K562 (cell line): Measurements from ENCODE around the gene SLBP. TPM values are rescaled to one million over a fixed set of nuclear protein-coding genes. Genes with fewer than 3 reads are reported as not detected.

Experiments used
- ATAC-seq: fragments of 200-7000 bp; cut with Tn5 transposase; 3 replicates; pipeline ENCODE4 v1.9.1; 2020; ENCODE audit warnings: moderate library complexity
- BruUV-seq: library from RNA; stranded (reverse); fragments of 400-500 nt; replicated peaks from 2 replicates; lab custom pipeline; 2021; lab: Mats Ljungman, UMichigan
- CTCF ChIA-PET: fragments of 300-600 bp; formaldehyde crosslinking; extraction: SDS; loops from one replicate; lab custom pipeline; 2021; ENCODE audit warnings: low intra/inter-chr PET ratio; lab: Yijun Ruan, JAX
- POLR2A ChIA-PET: fragments of 300-600, 350-650 bp; sonication (Branson Sonifier 250); formaldehyde crosslinking; extraction: SDS; loops from one replicate; lab custom pipeline; 2021; ENCODE audit warnings: antibody characterized with exemption, inconsistent platforms; lab: Yijun Ruan, JAX
- DNase-seq, 4 experiments: peaks; one replicate each; pipeline versions ENCODE4 v3.0.0 to v3.0.0-alpha.2; 2011 to 2018; ENCODE audit warnings: low spot score in 3 of 4, mixed read lengths in 3 of 4; ENCODE audit errors: extremely low read depth in 1 of 4
- FAIRE-seq: peaks from 2 replicates; lab custom pipeline; 2011; peaks lifted over from hg19 to GRCh38; lab: Jason Lieb, UNC
- H2AFZ ChIP-seq: 2 replicates; pipeline ENCODE4 v1.6.0; 2011; ENCODE audit warnings: low read depth, low read length, control low read depth, inconsistent platforms
- H3K27ac ChIP-seq: fragments of 200-600 bp; 3 replicates; pipeline ENCODE4 v1.8.0; 2011; ENCODE audit warnings: low read depth, mild to moderate bottlenecking, control low read depth, inconsistent platforms, low read length, moderate library complexity, mixed read lengths; ENCODE audit errors: extremely low read depth
- H3K27me3 ChIP-seq, 2 experiments: fragments of 300-600 bp in 1 of 2; 2 replicates in 1 of 2; 3 replicates in 1 of 2; pipeline versions ENCODE4 v1.6.0 to v1.8.0; 2011; ENCODE audit warnings: inconsistent platforms in 2 of 2, low read length in 2 of 2, mild to moderate bottlenecking in 1 of 2, mixed read lengths in 1 of 2, moderate library complexity in 1 of 2; ENCODE audit not compliant: control insufficient read depth in 2 of 2, insufficient read depth in 2 of 2
- H3K36me3 ChIP-seq: fragments of 300-600 bp; 3 replicates; pipeline ENCODE4 v1.8.0; 2011; ENCODE audit warnings: mild to moderate bottlenecking, low read length, inconsistent platforms; ENCODE audit not compliant: control insufficient read depth, insufficient read depth
- H3K4me1 ChIP-seq, 2 experiments: fragments of 200-600 bp in 1 of 2; replicated peaks in 1 of 2; 2 replicates in 1 of 2; 3 replicates in 1 of 2; pipeline versions ENCODE4 v1.5.1 to v1.8.0; 2011; ENCODE audit warnings: inconsistent platforms in 2 of 2, low read length in 2 of 2, mild to moderate bottlenecking in 1 of 2, mixed read lengths in 1 of 2, moderate library complexity in 1 of 2; ENCODE audit not compliant: control insufficient read depth in 2 of 2, insufficient read depth in 2 of 2
- H3K4me2 ChIP-seq: 2 replicates; pipeline ENCODE4 v1.6.1; 2011; ENCODE audit warnings: low read length, control low read depth, inconsistent platforms, mixed read lengths; ENCODE audit not compliant: insufficient read depth
- H3K4me3 ChIP-seq: fragments of 200-600 bp; sonication (generic), shearing (Covaris generic); 2 replicates; pipeline ENCODE4 v1.5.1; 2016; ENCODE audit warnings: control low read depth, inconsistent platforms
- H3K79me2 ChIP-seq: fragments of 200-600 bp; 3 replicates; pipeline ENCODE4 v1.8.0; 2011; ENCODE audit warnings: low read length, inconsistent platforms; ENCODE audit not compliant: control insufficient read depth, insufficient read depth
- H3K9ac ChIP-seq, 2 experiments: 2 replicates each; pipeline versions ENCODE4 v1.6.0 to v1.6.1; 2011; ENCODE audit warnings: low read depth in 2 of 2, low read length in 2 of 2, control low read depth in 1 of 2, inconsistent platforms in 1 of 2, mild to moderate bottlenecking in 1 of 2, mixed read lengths in 1 of 2; ENCODE audit not compliant: insufficient read depth in 1 of 2
- H3K9me1 ChIP-seq: one replicate; pipeline ENCODE4 v1.6.0; 2011; ENCODE audit warnings: inconsistent platforms, mild to moderate bottlenecking, low read length, moderate library complexity; ENCODE audit not compliant: control insufficient read depth, insufficient read depth
- H3K9me3 ChIP-seq: replicated peaks from 2 replicates; pipeline ENCODE4 v1.5.1; 2011; ENCODE audit warnings: low read depth, low read length, inconsistent platforms; ENCODE audit not compliant: control insufficient read depth, insufficient read depth
- H4K20me1 ChIP-seq: replicated peaks from 2 replicates; pipeline ENCODE4 v1.6.1; 2011; ENCODE audit warnings: low read length, inconsistent platforms, mixed read lengths; ENCODE audit not compliant: control insufficient read depth, insufficient read depth
- GATAD2A ChIP-seq: fragments of 450-650 bp; IDR thresholded peaks from 2 replicates; pipeline ENCODE4 v1.6.1; 2017
- KLF6 ChIP-seq: fragments of 250-450 bp; sonication (Bioruptor Pico); IDR thresholded peaks from 2 replicates; pipeline ENCODE4 v1.4.0; 2020; ENCODE audit warnings: mild to moderate bottlenecking, moderate library complexity, borderline replicate concordance
- NFIX ChIP-seq: fragments of 250-450 bp; sonication (Bioruptor Pico); IDR thresholded peaks from 2 replicates; pipeline ENCODE4 v1.4.0; 2020; ENCODE audit warnings: low read depth, mild to moderate bottlenecking, moderate library complexity
- PML ChIP-seq: IDR thresholded peaks from 2 replicates; pipeline ENCODE4 v1.6.1; 2012; ENCODE audit warnings: low read length, inconsistent platforms
- POLR2A ChIP-seq: fragments of 450-650 bp; conservative IDR thresholded peaks from 2 replicates; pipeline ENCODE4 v1.6.1; 2016
- POLR2AphosphoS5 ChIP-seq: IDR thresholded peaks from 2 replicates; pipeline ENCODE4 v1.6.1; 2011; ENCODE audit warnings: mild to moderate bottlenecking, low read depth, low read length, moderate library complexity; ENCODE audit not compliant: control insufficient read depth, insufficient read depth
- POLR2G ChIP-seq: fragments of 200-400 bp; formaldehyde crosslinking; IDR thresholded peaks from 2 replicates; pipeline ENCODE4 v1.6.1; 2017; ENCODE audit warnings: low read depth, mild to moderate bottlenecking, antibody characterized with exemption, low read length, moderate library complexity
- RBFOX2 ChIP-seq: fragments of 200-400 bp; formaldehyde crosslinking; IDR thresholded peaks from 2 replicates; pipeline ENCODE4 v1.6.1; 2017; ENCODE audit warnings: low read depth, mild to moderate bottlenecking, low read length, moderate library complexity
- RBM14 ChIP-seq: fragments of 200-400 bp; formaldehyde crosslinking; IDR thresholded peaks from 2 replicates; pipeline ENCODE4 v1.6.1; 2018; ENCODE audit warnings: low read depth, mild to moderate bottlenecking, low read length, moderate library complexity, borderline replicate concordance; ENCODE audit not compliant: insufficient read depth
- RBM22 ChIP-seq: fragments of 200-400 bp; formaldehyde crosslinking; IDR thresholded peaks from 2 replicates; pipeline ENCODE4 v1.6.1; 2018; ENCODE audit warnings: low read length, low read depth; ENCODE audit not compliant: poor library complexity, severe bottlenecking
- TEAD4 ChIP-seq, 2 experiments: sonication (generic) in 1 of 2; formaldehyde crosslinking in 1 of 2; IDR thresholded peaks; 2 replicates each; pipeline versions ENCODE4 v1.6.1 to v1.8.0; 2012 to 2022; ENCODE audit warnings: borderline replicate concordance in 1 of 2, inconsistent platforms in 1 of 2, low read length in 1 of 2, mild to moderate bottlenecking in 1 of 2, missing genetic modification reagents in 1 of 2
- ZNF57 ChIP-seq: fragments of 450-650 bp; formaldehyde crosslinking; IDR thresholded peaks from 2 replicates; pipeline ENCODE4 v1.4.0; 2020; ENCODE audit warnings: mild to moderate bottlenecking, moderate library complexity
- WGBS: fragments of 100-300 bp; shearing (Covaris generic); methylation state at CpG from one replicate; pipeline ENCODE4 v1.1.6; 2016; ENCODE audit warnings: low coverage, mixed read lengths; ENCODE audit not compliant: insufficient coverage; ENCODE audit errors: missing lambda C conversion rate; 5-methylcytosine and 5-hydroxymethylcytosine counted together
- in situ Hi-C: fragments of 300-500 bp; cut with MboI; formaldehyde crosslinking; loops from 4 replicates; pipeline ENCODE4 v1.15.0; 2018; ENCODE audit warnings: inconsistent platforms, mixed read lengths
- intact Hi-C: fragments of 100-400 bp; cut with micrococcal nuclease; formaldehyde crosslinking; loops from 2 replicates; pipeline ENCODE4 v1.14.2; 2022
- polyA plus RNA-seq, 8 experiments: library from polyadenylated mRNA; depleted of rRNA in 4 of 8; stranded (reverse) in 5 of 8; unstranded in 3 of 8; fragments of >200 nt; fragmentation: Nextera tagmentation in 2 of 8; fragmentation: Illumina TruSeq in 1 of 8; extraction: Ambion mirVana in 2 of 8; extraction: Trizol in 1 of 8; gene quantifications; 2 replicates each; pipeline versions ENCODE4 v1.2.1 to v1.2.3, GENCODE V29; 2011 to 2014; ENCODE audit warnings: inconsistent platforms in 1 of 8, missing spikeins in 1 of 8
- total RNA-seq, 7 experiments: library from RNA; depleted of rRNA in 6 of 7; stranded (reverse); fragments of >200 nt in 6 of 7; fragmentation: Illumina TruSeq in 2 of 7; extraction: Trizol in 2 of 7; gene quantifications; 2 replicates each; pipeline versions ENCODE4 v1.2.1 to v1.2.3, GENCODE V29; 2011 to 2021; ENCODE audit warnings: low replicate concordance in 1 of 7

Gene SLBP
- total and polyA plus RNA-seq, 9 of the 15 experiments (the other 6 are each of a cell fraction or from before 2014, with no cell fraction given), result 49.4 to 221 (median 162) TPM

GRCh38 chr4:1718095-1718850, 6.2 kb upstream of the SLBP start:
- Histone ChIP-seq H3K27me3 (no peaks in the 10 kb centered on the region), H3K9me1 (no peaks in the 10 kb centered on the region), H3K4me3 (no peak overlapping the region), H3K4me2 (no peak overlapping the region), H2AFZ (no peak overlapping the region)
- ATAC-seq, result no peak
- TF ChIP-seq POLR2G (peak; percentile 71), RBM14 (no peak), PML (no peak), KLF6 (CRISPR knock-in tag) (no peak), NFIX (CRISPR knock-in tag) (no peak), POLR2A (0 out of 2 replicates have a peak, but pooled peaks have one; percentile 30), RBFOX2 (peak; percentile 62), RBM22 (peak; percentile 46), TEAD4 (IDR thresholded peaks at IDR 0.05; ENCODE audit: low read length) (no peak), TEAD4 (CRISPR knock-in tag; IDR thresholded peaks at IDR 0.05; ENCODE audit: borderline replicate concordance) (no peak), ZNF57 (CRISPR knock-in tag) (no peak), POLR2AphosphoS5 (peak; percentile 25; the same call in 1 of the 2 replicates), GATAD2A (no peak)
- TF ChIP-seq, all 486 proteins: peak for 5
- no TSS peak for BruUV-seq
- no peak for DNase-seq
- intact Hi-C loops (no loop called here), in situ Hi-C loops (no loop called here)
- peaks cover 8% of the 10 kb centered on the region; the same call in 1 of the 2 replicates for H4K20me1 ChIP-seq
- H3K36me3 ChIP-seq, result peaks cover 51% of the 10 kb centered on the region; the same call in 2 of the 3 replicates
- H3K79me2 ChIP-seq, result peaks cover 90% of the 10 kb centered on the region
- POLR2A ChIA-PET, result interaction anchor here (1.1 to 3.8 kb wide), 3 partner anchors 10 to 370 kb away, joined by 3 to 20 read pairs (median 6); no protein-coding TSS in a partner anchor
- WGBS, result 90% methylated on average over 29 of the region's 31 CpGs
- CTCF ChIA-PET, result no interaction called here
- no peak for FAIRE-seq
- H3K9me3 ChIP-seq, result no peaks in the 10 kb centered on the region
- H3K27ac ChIP-seq, result no peak overlapping the region
- peak overlapping the region in 1 of 2 experiments; percentile 77; a peak in 2 of 4 replicates for H3K9ac ChIP-seq
- peaks cover 21 to 76% of the 10 kb centered on the region in 2 experiments; a peak in 4 of 5 replicates for H3K4me1 ChIP-seq
